Stimulated activated CD4-positive, alpha-beta T cell treated with anti-CD3 and anti-CD28 coated beads, Interleukin-2, amount 100 ng/mL, for 24 hours (primary cell): ENCODE data around the gene PTPRN2.
"Not testable (repeated sequence)": the region's sequence is repeated elsewhere in the genome, so short reads cannot be mapped to it uniquely, and the experiment has no call there.

Source experiments
- DNase-seq, 2 donors: peaks; one replicate each; pipeline ENCODE4 v3.0.0-alpha.2; 2020

Gene PTPRN2

DNA sequence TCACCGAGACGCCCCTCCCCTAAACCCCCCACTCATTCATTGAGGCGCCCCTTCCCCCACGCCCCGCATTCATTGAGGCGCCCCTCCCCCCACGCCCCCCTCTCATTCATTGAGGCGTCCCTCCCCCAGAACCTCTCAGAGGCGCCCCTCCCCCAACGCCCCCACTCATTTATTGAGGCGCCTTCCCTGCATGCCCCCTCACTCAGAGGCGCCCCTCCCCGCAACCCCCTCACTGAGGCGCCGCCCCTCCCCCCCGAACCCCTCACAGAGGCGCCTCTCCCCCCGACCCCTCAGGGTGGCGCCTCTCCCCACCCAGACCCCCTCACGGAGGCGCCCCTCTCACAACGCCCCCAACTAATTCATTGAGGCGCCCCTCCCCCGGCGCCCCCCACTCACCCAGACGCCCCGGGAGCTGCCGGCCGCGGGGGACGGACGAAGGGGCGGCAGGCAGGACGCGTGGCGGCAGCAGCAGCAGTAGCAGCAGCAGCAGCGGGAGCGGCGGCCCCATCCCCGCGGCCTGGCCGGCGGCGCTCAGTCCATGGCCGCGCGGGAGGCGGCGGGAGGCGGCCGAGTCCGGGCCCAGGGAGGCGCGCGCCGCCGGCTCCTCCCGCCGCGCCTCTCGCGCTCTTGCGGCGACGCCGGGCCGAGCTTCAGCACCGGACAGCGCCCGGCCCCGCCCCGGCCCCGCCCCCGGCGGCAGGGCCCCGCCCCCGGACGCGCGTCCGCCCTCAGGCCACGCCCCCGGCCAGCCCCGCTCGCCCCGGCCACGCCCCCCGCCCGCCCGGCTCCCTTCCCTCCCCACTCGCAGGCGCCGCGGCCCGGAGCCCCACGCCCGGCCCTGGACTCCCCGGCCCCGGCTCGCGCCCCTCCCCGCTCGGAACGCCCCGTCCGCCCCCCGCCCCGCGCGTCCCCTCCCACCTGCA, at the start of gene PTPRN2:
TSS of gene PTPRN2 (minus strand) at position 662 of the 923 bp plus-strand sequence.
- peak; percentile 64 to 71 for DNase-seq

- no peak for DNase-seq
Observed at GRCh38 chr7:158633055-158633956, 45.7 kb upstream of the PTPRN2 start.

GRCh38 chr7:158631574-158632195, 44.1 kb upstream of the PTPRN2 start:
- DNase-seq, result no peak

GRCh38 chr7:158626289-158626688, 38.7 kb upstream of the PTPRN2 start:
- DNase-seq, result not testable (repeated sequence)

- DNase-seq, result no peak
Observed at GRCh38 chr7:158623241-158623640, 35.6 kb upstream of the PTPRN2 start.

GRCh38 chr7:158620839-158621441, 33.3 kb upstream of the PTPRN2 start:
- no peak for DNase-seq

- no peak for DNase-seq
Observed at GRCh38 chr7:158620418-158620817, 32.8 kb upstream of the PTPRN2 start.

DNA sequence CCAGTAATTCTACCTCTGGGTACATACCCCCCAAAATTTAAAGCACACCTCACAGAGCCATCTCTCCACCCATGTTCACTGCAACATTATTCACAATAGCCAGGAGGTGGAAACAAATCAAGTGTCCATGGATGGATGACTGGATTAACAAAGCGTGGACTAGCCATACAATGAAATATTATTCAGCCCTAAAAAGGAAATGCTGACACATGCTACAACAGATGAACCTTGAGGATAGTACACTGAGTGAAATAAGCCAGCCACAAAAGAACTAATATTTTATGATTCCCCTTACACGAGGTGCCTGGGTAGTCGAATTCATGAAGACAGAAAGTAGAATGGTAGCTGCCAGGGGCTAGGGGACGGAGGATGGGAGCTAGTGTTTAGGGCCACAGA, 31.1 kb upstream of the PTPRN2 start:
- no peak for DNase-seq

- DNase-seq, result no peak
Observed at GRCh38 chr7:158617737-158618128, 30.1 kb upstream of the PTPRN2 start.

DNA sequence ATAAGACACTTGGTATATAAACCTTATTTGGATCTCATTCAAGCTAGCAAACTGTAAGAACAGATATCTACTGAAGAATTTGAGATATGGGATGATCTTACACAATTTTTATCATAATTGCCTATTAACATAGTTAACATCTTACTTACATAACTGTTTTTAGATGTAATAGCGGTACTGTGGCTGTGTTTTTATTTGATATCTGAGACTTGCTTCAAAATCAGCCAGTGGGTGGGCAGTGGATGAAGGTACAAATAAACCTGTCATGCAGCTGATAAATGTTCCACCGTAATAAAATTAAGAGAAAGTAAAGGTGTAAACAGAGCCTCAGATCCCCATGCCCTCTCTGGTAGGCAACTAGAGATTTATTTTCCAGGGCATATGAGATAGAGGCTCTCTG, 28.4 kb upstream of the PTPRN2 start:
- no peak for DNase-seq

GRCh38 chr7:158614700-158615099, 27.1 kb upstream of the PTPRN2 start:
- DNase-seq, result no peak

DNA sequence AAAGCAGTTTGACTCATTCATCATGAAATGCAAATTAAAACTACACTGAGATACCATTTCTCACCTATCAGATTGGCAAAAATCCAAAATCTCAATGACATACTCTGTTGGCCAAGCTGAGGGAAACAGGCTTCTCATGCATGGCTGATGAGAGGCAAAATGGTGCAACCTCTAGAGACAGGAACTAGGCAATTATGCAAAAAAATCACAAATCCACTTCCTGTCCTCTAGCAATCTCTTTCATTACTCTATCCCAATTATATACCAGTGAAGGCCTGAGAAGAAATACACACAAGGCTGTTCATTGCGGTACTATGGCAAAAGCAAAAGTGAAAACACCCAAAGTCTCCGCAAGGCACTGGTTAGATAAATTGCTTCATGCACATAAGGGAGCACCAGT, 25.9 kb upstream of the PTPRN2 start:
- no peak for DNase-seq

DNA sequence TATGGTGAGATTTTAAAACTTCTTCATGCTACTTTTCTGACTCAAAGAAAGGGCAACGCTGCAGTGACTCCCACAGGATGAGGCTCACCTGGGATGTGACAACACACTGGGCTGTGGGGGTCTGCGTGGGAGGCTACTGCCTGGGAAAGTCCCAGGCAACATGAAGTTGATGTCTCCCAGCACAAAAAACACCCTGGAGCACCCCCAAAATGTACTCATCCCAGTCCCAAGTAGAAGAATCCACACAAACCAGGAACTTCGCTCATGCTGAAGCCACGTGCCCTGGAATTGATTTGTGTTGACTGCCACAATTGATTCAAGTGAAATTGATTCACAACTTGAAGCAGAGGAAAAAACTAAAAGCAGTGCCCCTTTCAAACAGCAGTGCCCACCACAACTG, 24.9 kb upstream of the PTPRN2 start:
- no peak for DNase-seq

DNA sequence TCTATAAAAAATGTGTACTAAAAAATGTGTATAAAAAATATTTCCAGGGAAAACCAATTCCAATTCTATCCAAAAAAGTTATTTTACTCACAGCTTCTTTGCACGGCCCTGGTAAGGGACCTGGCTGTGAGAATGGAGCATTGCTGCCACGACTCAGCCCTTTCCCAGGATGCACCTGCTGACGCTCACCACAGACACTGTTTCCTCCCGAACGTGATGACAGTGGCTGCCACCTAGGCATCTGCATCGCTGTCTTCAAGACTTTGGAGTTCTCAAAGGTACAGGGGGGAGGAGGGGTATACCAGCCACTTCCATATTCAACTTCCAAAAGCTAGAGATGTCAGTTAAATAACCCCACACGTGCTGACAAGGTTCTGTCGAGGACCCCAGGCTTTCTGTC, 23.9 kb upstream of the PTPRN2 start:
- no peak for DNase-seq

DNA sequence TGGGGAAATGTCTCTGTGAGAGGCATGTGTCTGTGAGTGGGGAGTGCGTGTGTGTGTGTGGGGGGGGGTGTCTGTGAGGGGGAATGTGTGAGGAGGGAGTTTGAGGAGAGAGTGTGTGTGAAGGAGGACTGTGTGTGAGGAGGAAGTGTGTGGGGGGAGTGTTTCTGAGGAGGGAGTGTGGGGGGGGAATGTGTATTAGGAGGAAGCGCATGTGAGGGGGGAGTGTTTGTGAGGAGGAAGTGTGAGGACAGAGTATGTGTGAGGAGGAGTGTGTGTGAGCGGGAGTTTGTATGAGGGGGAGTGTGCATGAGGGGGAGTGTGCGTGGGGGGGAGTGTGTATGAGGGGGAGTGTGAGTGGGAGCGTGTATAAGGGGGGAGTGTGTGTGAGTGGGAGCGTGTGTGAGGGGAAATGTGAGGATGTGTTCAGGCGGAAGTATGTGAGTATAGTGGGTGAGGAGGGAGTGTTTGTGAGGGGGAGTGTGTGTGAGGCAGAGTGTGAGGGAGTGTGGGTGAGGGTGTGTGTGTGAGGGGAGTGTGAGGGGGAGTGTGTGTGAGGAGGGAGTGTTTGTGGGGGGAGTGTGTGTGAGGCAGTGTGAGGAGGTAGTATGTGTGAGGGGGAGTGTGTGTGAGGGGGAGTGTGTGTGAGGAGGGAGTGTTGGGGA, 21.8 kb upstream of the PTPRN2 start:
- no peak for DNase-seq

DNA sequence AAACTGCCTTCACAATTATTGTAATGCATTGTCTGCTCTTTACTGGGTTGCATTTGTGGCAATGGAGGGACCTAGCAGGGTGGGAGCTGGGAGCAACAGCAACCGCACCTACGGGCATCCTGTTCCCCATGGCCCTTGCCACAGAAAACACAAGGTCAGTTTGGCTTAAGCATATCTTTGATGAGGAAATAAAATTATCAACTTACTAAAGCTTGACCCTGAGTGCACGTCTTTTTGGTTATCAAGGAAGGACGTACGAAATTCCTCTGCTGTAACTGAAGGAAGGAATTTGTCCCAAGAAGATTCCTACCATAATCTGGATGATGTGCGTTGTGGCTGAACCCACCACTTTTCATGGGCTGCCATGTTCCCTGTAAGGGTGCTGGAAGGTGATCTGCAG, 19.9 kb upstream of the PTPRN2 start:
- DNase-seq, result no peak

- DNase-seq, result no peak
Observed at GRCh38 chr7:158606671-158607424, 19.2 kb upstream of the PTPRN2 start.

DNA sequence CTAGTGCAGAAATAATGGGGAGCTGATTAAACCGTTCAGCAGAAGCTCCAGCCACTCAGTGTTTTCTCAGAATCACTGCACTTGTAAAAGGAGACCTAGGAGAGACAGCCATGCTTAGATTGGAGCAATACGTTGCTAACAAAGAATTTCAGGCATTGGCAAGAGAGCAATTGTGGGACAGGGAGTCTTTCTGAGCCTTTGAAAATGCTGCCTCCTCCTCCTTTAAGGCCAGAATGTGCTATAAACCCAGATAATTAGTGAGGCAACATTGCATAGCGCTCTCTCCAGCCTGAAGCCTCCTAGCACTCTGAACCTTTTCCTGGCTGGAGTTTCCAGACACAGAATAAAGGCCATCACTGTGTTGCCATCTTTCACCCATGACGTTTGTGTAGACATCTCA, 18.5 kb upstream of the PTPRN2 start:
- no peak for DNase-seq

DNA sequence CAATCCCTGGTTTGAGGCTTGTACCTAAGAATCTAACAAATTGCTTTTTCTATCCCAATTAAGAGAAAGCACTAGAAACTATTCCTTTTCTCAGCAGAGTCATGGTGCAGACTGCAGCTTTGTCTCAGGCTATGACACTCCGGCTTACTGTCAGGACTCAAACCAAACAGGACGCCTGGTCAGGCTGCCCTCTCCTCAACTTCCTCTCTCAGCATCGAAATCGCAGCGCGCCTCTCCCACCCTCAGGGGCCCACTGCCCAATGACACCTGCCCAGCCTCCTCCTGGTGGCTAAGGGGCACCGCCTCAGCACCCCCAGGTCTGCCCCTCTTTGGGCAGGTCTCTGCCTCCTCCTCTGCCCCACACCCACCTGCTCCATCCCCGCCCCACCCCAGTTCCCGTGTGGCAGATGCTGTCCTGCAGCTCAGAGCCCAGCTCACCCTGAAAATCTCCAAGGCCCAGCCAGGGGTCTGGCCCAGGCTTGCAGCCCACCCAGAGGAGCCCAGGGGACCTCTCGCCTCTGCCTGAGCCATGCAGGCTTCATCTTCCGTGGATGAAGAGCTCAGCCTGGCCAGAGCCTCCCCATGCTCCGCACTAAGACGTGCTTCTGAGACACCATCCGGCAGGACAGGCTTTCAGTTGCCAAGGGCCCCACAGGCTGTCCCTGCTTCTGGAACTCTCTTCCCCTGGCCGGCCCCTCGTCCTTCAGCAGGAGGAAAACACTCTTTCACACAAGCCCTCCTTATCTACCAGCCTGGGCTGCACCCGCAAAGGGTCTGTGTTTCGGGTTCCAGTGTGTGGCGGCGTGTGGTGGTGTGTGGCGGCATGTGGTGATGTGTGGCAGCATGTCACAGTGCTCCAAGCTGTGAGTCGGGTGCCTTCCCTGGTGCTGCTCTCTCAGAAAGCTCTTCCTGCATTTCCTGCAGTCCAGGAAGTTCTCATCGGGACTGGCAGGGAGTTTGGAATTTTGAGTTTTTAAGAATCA, 16.4 kb upstream of the PTPRN2 start:
- DNase-seq, result no peak
